Stimulated activated CD8-positive, alpha-beta memory T cell treated with anti-CD3 and anti-CD28 coated beads, Interleukin-7, amount 100 ng/mL, for 24 hours (primary cell): ENCODE results near the gene FBLN1.
"Not testable (repeated sequence)": the region's sequence is repeated elsewhere in the genome, so short reads cannot be mapped to it uniquely, and the experiment has no call there.

Experiments
- DNase-seq: peaks from one replicate; pipeline ENCODE4 v3.0.0-alpha.2; 2020; ENCODE audit warnings: low read depth

Gene FBLN1

GRCh38 chr22:45548991-45549761 is 46.5 kb downstream of the FBLN1 start:
- no peak for DNase-seq

- DNase-seq: no peak
Observed at GRCh38 chr22:45549762-45550378, 47.2 kb downstream of the FBLN1 start.

DNA sequence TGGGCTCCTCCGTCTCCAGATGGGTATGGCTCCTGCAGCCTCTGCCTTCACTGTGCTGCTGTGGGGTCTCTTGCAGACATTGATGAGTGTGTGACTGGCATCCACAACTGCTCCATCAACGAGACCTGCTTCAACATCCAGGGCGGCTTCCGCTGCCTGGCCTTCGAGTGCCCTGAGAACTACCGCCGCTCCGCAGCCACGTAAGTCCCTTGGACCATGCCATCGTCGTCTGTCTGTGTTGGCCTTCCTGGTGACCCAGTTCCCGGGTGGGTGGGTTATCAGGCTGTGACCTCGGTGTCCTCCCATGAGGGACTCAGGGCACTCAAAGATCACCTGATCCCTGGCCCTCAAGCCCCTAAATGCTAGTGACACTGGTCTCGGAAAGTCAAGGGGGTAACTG is 47.7 kb downstream of the FBLN1 start:
- DNase-seq: no peak

DNA sequence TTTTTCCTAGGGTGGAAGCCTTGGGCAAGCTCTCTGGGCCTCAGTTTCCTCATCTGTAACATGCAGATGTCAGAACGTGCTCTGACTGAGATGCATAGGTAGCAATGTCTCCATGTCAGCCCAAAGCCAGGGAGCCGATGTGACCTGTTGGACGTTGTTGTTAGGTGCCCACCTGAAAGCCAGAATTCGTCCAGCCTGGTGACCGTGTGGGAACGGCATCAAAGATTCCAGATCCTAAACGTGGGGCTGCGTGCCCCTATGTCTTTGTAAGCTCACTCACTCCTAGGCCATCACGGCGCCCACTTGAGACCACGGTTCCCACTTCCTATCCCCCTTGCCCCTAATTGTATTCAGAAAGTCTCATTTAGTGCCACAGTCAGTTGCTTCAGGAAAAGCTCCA is 48.2 kb downstream of the FBLN1 start:
- DNase-seq: no peak

DNA sequence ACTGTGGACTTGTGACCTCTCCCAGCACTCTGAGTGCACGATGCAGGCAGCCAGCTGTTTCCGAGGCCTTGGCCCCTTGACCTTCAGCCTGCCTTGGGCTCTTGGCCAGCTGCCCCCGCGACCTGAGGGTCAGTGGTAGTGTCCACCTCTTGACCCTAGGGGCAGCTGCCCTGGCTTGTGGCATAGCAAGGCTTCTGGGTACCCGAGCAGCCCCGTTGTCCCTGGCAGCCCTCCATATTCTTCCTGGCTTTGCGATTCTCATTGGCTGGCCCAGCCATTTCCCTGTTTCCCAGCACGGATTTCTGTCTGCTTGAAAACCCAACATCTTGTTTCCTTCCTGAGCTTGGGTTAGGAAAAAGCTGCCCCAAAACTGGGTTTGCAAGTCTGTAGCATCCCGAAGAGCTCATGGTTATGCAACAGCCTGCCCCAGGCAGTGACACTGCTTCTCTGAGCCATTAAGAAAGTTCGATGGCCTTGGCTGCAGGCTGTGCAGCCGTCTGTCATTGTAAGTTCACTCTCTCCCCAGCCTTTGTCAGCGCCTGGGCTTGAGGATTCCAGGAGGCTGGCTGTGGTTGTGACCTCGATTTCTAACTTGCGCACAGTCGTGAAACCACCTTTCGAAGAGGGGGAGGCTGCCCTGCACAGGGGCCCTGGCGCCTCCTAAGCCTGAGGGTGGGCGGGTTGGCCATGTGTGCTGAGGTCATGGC is 48.8 kb downstream of the FBLN1 start:
- DNase-seq: no peak

DNA sequence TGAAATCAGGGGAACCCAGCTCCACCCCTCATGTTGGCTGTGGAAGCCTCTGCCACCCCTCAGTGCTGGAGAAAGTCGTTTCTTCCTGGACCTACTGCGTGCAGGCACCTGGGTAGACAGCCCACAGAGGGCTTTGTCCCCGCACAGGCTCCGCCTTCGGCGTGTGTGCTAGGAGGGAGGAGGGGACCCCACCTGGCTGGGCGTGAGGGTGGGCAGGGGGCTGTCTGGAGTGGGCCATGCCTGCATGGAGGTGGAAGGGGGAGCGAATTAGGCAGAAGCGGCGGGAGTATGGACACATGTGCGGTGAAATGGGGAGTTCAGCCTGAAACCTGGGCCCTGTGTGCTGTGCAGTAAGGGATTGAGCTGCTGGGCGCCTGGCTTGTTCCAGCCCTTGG is 49.3 kb downstream of the FBLN1 start:
- no peak for DNase-seq

DNA sequence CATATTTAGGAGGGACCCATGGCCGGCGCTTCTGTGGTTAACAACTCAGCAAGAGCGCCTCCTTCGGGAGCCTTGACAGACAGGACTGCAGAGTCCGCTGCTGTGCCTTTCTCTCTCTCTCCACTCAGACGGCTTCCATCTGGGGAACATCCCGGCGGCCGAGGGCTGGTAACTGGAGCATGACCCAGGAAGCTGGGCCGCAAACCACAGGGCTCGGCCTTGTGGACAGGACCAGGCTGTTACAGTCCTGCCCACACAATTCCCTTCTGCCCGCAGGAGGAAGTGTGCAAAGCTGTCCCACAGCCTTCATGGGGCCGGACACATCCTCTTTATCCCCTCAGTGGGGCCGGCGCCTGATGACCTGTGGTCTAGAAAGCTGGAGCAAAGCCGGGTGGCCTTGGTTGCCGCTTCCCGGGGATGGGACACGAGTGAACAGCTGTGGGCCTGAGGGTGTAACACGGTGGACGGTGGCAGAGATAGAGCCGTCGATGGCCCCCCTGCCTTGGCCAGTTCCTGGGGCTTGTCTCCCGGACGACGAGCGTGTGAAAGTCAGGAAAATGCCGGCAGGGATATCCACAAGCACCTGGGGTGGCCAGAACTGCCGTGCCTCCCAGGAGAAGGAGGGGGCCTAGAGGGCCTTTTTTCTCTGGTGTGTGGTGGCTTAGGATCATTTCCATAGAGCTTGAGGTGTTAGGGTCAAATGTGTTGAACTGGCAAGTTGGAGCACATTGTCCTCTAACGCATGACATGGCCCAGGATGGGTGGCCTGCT is 50.1 kb downstream of the FBLN1 start:
- no peak for DNase-seq

GRCh38 chr22:45553351-45554039 is 50.8 kb downstream of the FBLN1 start:
- peak; percentile 20 for DNase-seq

DNA sequence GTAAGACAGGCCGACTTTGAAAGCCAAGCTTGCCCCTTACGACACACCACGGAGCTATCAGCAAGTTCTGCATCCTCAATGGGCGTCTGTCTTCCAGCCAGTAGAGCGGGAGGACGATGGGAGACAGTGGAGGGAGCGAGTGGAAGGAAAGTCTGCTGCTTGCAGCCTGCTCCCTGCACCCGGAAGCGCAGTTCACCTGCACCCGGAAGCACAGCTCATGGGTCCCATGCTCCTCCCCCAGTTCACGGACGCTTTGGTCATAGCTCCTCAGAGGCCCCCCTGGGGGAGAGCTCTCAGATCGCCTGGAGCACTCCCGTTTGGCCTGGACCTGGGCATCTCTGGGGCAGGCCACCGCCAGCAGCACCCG is 51.3 kb downstream of the FBLN1 start:
- DNase-seq: no peak

DNA sequence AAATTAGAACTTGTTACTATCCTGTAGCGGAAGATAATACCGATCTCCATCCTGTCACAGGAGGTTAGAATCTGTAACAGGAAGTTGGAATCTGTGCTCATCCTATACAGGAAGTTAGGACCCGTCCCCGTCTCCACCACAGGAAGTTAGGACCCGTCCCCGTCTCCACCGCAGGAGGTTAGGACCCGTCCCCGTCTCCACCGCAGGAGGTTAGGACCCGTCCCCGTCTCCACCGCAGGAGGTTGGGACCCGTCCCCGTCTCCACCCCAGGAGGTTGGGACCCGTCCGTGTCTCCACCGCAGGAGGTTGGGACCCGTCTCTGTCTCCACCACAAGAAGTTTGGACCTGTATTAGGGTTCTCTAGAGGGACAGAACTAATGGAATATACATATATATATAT is 52.2 kb downstream of the FBLN1 start:
- no peak for DNase-seq

DNA sequence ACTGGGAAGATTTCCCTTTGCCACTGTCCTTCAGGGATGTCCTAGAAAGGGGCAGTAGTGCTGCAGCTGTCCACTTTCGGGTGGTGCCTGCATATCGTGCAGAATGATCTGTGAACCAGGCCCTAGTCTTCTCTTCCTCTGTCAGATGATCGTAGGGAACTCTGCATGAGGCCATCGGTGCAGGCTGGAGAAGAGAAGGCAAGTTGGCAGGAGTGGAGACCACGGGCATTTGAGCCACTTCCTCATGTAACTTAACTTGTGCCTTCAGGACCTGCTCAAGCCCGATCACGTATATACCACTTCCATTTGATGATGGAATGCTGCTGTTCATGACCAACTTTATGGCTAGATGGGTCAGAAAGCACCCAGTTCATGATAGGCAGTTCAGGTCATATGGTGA is 55.2 kb downstream of the FBLN1 start:
- DNase-seq: not testable (repeated sequence)

- DNase-seq: not testable (repeated sequence)
Observed at GRCh38 chr22:45560092-45560491, 57.4 kb downstream of the FBLN1 start.

DNA sequence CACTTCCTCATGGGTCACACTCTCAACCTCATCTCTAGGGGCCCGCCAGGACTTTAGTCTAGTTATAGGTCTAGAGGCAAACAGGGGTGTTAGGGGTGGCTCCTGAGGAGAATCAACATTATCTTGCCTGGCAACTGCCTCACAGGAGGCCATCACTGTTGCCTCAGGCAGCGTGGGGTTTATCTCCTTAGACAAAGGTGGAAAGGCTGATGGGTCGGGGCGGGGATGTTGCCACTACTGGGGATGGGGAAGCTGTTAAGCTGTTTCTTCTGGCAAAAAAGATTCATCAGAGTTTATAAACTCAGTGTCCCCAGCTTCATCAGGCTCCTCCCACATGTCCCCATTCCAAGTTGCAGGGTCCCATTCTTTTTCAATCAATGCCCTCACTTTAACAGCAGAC is 58.1 kb downstream of the FBLN1 start:
- DNase-seq: not testable (repeated sequence)

GRCh38 chr22:45562102-45562501 is 59.4 kb downstream of the FBLN1 start:
- DNase-seq: no peak

DNA sequence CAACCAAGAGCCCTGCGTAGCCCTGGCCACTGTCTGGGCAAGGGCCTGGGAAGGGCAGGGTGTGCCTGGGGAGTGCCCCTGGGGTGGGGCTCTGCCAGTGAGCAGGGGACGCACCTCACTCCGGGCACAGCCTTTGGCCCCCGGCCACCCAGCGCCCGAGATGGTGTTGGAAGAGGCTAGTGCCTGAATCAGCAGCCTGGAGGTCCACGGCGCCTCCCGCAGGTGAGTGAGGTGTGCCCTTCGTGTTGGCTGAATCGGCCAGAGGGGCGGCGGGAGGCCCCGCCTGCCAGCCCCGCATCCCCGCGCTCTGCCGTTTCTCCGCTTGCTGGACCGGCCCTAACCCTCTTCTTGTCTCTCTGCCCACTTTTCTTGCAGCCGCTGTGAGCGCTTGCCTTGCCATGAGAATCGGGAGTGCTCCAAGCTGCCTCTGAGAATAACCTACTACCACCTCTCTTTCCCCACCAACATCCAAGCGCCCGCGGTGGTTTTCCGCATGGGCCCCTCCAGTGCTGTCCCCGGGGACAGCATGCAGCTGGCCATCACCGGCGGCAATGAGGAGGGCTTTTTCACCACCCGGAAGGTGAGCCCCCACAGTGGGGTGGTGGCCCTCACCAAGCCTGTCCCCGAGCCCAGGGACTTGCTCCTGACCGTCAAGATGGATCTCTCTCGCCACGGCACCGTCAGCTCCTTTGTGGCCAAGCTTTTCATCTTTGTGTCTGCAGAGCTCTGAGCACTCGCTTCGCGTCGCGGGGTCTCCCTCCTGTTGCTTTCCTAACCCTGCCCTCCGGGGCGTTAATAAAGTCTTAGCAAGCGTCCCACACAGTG is 60.1 kb downstream of the FBLN1 start:
- DNase-seq: no peak

DNA sequence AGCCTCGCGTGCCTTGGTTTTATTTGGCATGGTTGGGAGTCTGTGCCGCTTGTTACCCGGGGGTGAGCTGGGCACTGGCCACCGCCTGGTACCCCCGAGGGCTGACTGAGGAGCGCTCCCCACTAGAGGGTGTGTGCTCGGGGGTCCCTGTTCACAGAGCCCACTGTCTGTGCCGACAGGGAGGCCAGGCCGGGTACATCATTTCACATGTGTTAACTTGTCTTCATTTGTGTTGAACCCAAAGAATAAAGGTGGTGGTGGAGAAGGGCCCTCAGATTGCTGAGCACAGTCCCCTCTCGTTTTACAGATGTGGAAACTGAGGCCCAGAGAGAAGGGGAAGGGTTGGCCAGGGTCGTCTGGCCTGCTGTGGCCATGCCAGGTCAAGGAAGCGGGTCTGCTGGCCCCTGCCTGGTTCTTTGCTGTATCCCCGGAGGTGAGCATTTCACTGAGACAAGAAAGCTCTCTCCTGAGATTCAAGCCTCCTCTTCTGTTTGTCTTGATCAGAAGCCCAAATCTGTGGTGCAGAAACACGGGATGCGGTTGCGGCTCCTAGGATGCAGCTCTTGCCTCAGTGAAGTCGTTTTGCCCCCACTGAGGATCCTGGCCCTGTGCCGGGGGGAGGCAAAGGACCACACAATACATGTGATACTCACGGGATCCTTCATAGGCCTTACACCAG is 60.8 kb downstream of the FBLN1 start:
- DNase-seq: no peak

- DNase-seq: no peak
Observed at GRCh38 chr22:45564349-45565030, 61.8 kb downstream of the FBLN1 start.

GRCh38 chr22:45565171-45565570 is 62.5 kb downstream of the FBLN1 start:
- no peak for DNase-seq

GRCh38 chr22:45565973-45566372 is 63.3 kb downstream of the FBLN1 start:
- no peak for DNase-seq

DNA sequence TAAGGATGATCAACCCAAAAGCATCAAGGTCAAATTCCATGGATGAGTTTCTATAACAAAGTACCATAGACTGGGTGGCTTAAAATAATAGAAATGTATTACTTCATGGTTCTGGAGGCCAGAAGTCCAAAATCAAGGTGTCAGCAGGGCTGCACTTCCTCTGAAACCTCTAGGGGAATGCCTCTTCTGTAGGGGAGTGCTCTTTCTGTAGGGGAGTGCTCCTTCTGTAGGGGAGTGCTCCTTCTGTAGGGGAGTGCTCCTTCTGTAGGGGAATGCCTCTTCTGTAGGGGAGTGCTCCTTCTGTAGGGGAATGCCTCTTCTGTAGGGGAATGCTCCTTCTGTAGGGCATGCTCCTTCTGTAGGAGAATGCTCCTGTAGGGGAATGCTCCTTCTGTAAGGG is 65.5 kb downstream of the FBLN1 start:
- no peak for DNase-seq
